Measurements from ENCODE around the gene REXO4.

DNA sequence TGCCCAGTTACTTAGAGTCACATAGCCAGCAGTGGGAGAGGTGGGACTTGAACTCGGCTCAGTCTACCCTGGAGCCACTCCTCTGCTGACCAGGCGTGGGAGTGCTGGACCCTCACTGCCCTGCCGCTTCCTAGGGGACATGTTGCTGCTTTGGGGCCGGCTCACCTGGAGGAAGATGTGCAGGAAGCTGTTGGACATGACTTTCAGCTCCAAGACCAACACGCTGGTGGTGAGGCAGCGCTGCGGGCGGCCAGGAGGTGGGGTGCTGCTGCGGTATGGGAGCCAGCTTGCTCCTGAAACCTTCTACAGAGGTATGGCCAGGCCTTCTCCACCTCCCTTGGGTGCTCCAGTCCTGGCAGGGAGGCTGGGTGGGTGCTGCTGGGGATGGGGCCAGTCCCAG is 38.6 kb upstream of the REXO4 start:
- no peak for TF ChIP-seq POLR2A (IDR thresholded peaks at IDR 0.05; ENCODE audit: extremely low read depth, insufficient read length)
- TF ChIP-seq, protein P1, sequence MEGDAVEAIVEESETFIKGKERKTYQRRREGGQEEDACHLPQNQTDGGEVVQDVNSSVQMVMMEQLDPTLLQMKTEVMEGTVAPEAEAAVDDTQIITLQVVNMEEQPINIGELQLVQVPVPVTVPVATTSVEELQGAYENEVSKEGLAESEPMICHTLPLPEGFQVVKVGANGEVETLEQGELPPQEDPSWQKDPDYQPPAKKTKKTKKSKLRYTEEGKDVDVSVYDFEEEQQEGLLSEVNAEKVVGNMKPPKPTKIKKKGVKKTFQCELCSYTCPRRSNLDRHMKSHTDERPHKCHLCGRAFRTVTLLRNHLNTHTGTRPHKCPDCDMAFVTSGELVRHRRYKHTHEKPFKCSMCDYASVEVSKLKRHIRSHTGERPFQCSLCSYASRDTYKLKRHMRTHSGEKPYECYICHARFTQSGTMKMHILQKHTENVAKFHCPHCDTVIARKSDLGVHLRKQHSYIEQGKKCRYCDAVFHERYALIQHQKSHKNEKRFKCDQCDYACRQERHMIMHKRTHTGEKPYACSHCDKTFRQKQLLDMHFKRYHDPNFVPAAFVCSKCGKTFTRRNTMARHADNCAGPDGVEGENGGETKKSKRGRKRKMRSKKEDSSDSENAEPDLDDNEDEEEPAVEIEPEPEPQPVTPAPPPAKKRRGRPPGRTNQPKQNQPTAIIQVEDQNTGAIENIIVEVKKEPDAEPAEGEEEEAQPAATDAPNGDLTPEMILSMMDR (IDR thresholded peaks at IDR 0.05; ENCODE audit: low read depth, low read length), result peak; percentile 37
- TF ChIP-seq MYC (IDR thresholded peaks at IDR 0.05; ENCODE audit: low read depth, low read length), result no peak
